Ureter (tissue), 1 donor: ENCODE measurements around the gene DDX46. TPM values are rescaled to one million over a fixed set of nuclear protein-coding genes. Genes with fewer than 3 reads are reported as not detected.
A peak's percentile ranks its signal among the peaks of the same experiment; 100 is the strongest.
"Not testable (repeated sequence)": the region's sequence is repeated elsewhere in the genome, so short reads cannot be mapped to it uniquely, and the experiment has no call there.

Source experiments
- DNase-seq: peaks from one replicate; pipeline ENCODE4 v3.0.0-alpha.2; 2020; ENCODE audit warnings: low spot score
- total RNA-seq: library from RNA; stranded (reverse); gene quantifications from one replicate; pipeline ENCODE4 v1.2.4, GENCODE V29; 2023
- donor health status: DM: yes; HTN: yes; CAD: no.

DDX46 gene
- total RNA-seq, 1 donor from 2014 or later, result 60.1 TPM

- no peak for DNase-seq
Observed at GRCh38 chr5:134844252-134844651, 85.7 kb downstream of the DDX46 start.

DNA sequence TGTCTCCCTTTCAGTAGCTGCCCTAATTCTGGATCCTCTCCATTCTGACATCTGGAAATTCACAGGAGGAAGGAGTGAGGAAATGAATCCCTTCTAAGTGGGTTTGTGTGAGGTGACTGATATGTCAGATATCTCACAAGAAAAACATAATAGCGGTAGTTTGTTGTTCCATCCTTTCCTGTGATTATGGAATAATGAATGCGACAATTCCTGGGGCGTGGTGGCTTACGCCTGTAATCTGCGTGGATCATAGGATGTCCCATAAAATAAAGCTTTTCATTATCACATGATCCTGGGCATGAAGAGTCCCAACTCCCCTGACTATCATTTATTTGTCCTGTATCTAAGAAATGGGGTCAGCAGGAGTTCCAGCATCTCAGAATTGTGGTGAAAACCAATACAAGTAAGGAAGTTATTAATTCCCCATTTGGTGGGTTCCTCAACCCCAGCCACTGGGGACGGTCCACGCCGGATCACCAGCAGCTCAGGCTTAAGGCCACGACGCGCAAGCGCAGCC is 86.8 kb downstream of the DDX46 start:
- DNase-seq, result no peak

GRCh38 chr5:134845852-134846640 is 87.5 kb downstream of the DDX46 start, which contains the start of gene C5orf24:
Gene C5orf24 (plus strand): TSS chr5:134845968. CDS start chr5:134854901, 8,933 bp downstream.
- DNase-seq, result peak; percentile 96

DNA sequence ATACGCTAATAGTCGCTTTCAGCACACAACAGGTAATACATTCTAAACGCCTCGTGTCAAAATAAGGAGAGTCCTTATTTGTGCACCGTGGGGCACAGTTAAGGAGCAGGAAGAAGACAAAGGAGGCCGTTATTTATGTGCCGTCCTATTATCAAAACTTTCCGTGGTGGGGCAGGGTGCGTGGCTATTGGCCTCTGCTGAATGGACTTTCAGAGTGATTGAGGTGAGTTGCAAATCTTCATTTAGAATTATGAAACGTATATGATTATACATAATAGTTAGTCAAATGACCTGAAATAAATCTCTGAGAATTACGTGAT is 88.0 kb downstream of the DDX46 start:
- no peak for DNase-seq

GRCh38 chr5:134849434-134849933 is 90.9 kb downstream of the DDX46 start:
- DNase-seq, result not testable (repeated sequence)

DNA sequence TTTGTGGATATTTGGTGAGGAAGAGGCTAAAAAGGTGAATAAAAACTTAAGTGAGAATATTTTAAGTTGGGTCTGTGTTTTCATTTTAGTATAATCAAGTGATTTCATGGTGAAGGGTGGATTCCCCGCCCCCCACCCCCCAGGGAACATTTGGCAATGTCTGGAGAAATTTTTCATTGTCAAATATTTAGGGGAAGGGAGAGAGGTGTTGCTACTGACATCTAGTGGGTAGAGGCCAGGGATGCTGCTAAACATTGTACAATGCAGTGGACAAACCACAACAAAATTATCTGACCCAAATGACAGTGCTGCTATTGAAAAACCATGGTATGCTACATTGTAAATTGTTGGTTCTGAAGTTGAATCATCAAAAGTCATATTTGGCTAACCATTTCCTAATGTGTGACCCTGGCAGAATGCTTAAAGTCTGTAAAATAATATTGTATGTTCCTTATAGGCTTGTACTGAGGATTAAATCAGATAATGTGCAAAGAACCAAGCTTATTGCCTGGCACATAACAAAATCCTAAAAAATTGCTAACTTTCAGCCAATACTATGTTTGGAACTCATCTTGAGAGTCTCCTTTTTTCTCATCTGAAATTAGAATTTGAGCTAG is 92.8 kb downstream of the DDX46 start:
- DNase-seq, result no peak

- DNase-seq, result not testable (repeated sequence)
Observed at GRCh38 chr5:134856465-134856864, 97.9 kb downstream of the DDX46 start.

DNA sequence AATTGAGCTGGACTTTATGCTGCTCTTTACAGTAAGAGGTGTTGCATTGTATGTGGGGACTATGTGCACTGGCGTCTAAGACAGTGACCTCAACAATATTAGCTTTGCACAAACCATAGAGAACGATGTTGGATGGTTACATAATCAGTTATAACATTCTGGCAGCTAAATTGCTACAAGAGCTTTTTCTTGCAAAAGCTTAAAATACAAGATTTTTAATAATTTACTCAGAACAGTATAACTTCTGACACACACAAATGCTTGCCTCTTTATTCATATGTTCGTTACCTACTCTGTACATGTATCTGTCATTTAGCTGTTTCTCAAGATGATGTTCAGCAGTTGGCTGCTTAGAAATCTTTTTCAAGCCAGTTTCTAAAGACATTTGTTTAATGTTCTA is 98.8 kb downstream of the DDX46 start:
- DNase-seq, result no peak

DNA sequence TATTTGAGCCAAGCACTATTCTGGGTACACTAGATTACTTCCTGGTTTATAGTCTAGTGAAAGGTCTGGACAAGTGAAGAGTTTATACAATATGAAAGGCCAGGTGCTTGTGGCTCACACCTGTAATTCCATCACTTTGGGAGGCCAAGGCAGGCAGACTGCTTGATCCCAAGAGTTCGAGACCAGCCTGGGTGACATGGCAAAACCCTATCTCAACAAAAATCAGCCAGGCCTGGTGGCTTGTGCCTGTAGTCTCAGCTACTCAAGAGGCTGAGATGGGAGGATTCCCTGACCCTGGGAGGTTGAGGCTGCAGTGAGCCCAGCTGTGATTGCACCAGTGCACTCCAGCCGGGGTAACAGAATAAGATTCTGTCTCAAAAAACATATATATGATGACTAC is 106.1 kb downstream of the DDX46 start:
- no peak for DNase-seq

- no peak for DNase-seq
Observed at GRCh38 chr5:134873494-134873893, 114.9 kb downstream of the DDX46 start.

- peak; percentile 89 for DNase-seq
Observed at GRCh38 chr5:134873987-134874830, 115.6 kb downstream of the DDX46 start, which contains the start of gene TXNDC15. Gene TXNDC15 (plus strand): TSS chr5:134874371. CDS start chr5:134874428, 57 bp downstream.

- peak; percentile 51 for DNase-seq
Observed at GRCh38 chr5:134874831-134875655, 116.5 kb downstream of the DDX46 start.

- DNase-seq, result no peak
Observed at GRCh38 chr5:134877159-134877558, 118.6 kb downstream of the DDX46 start.

- DNase-seq, result no peak
Observed at GRCh38 chr5:134878403-134878802, 119.8 kb downstream of the DDX46 start.

GRCh38 chr5:134879456-134879855 is 120.9 kb downstream of the DDX46 start:
- no peak for DNase-seq

Other genes starting within 250 kb of the DDX46 start
- gene JADE2, start 233.1 kb upstream of the DDX46 start, total RNA-seq, result 68.7 TPM
- 82.8 TPM for gene SAR1B, start 126.0 kb upstream of the DDX46 start, total RNA-seq
- gene SEC24A, start 110.0 kb upstream of the DDX46 start, total RNA-seq, result 23.7 TPM
- 19.8 TPM for gene CAMLG, start 20.2 kb upstream of the DDX46 start, total RNA-seq
- 33.7 TPM for gene C5orf24, start 87.2 kb downstream of the DDX46 start, total RNA-seq
- 44.2 TPM for gene TXNDC15, start 115.6 kb downstream of the DDX46 start, total RNA-seq
- gene PCBD2, start 146.4 kb downstream of the DDX46 start, total RNA-seq, result 13.8 TPM
- gene CATSPER3, start 209.1 kb downstream of the DDX46 start, total RNA-seq, result 0.99 TPM